B cell (primary cell): ENCODE data around the gene WDR45. TPM values are rescaled to one million over a fixed set of nuclear protein-coding genes. Genes with fewer than 3 reads are reported as not detected.

Source experiments
- ATAC-seq: fragments of 200-7000 bp; cut with Tn5 transposase; one replicate; pipeline ENCODE4 v1.10.0; 2021; ENCODE audit warnings: low read depth, mild to moderate bottlenecking, moderate number of reproducible peaks, moderate library complexity
- CTCF ChIA-PET: fragments of 350-600 bp; sonication (Branson Sonifier 250); formaldehyde crosslinking; loops from one replicate; lab custom pipeline; 2021; ENCODE audit warnings: antibody characterized with exemption, inconsistent platforms; lab: Charles Lee
- POLR2A ChIA-PET: fragments of 350-600 bp; sonication (Branson Sonifier 250); formaldehyde crosslinking; loops from one replicate; lab custom pipeline; 2021; ENCODE audit warnings: antibody characterized with exemption; lab: Charles Lee
- DNase-seq: peaks from one replicate; pipeline ENCODE4 v3.0.0; 2013
- H2AFZ ChIP-seq: 2 replicates; pipeline ENCODE4 v1.6.1; 2012; ENCODE audit warnings: mild to moderate bottlenecking, low read depth, low read length; ENCODE audit not compliant: insufficient read depth, poor library complexity, severe bottlenecking
- H3K27ac ChIP-seq, 2 donors: 1 replicate in 1 of 2; 2 replicates in 1 of 2; pipeline ENCODE4 v1.5.1; 2012 to 2013; ENCODE audit warnings: low read length in 2 of 2, mild to moderate bottlenecking in 2 of 2, moderate library complexity in 1 of 2
- H3K27me3 ChIP-seq, 4 experiments: fragments of 200-600 bp in 1 of 4; sonication (generic) in 1 of 4; replicated peaks in 1 of 4; 1 replicate in 2 of 4; 2 replicates in 2 of 4; pipeline versions ENCODE4 v1.6.1 to v1.7.0; 2013 to 2016; ENCODE audit warnings: low read length in 3 of 4, mild to moderate bottlenecking in 2 of 4, mixed read lengths in 1 of 4, moderate library complexity in 1 of 4; ENCODE audit not compliant: insufficient read depth in 4 of 4, control insufficient read depth in 3 of 4; ENCODE audit errors: control extremely low read depth in 1 of 4
- H3K36me3 ChIP-seq, 2 experiments: replicated peaks in 1 of 2; 1 replicate in 1 of 2; 2 replicates in 1 of 2; pipeline versions ENCODE4 v1.6.1 to v1.7.1; 2013; ENCODE audit warnings: low read length in 1 of 2; ENCODE audit not compliant: insufficient read depth in 2 of 2, control insufficient read depth in 1 of 2; ENCODE audit errors: control extremely low read depth in 1 of 2, extremely low read depth in 1 of 2
- H3K4me1 ChIP-seq, 2 donors: fragments of 200-600 bp in 1 of 2; sonication (generic) in 1 of 2; 1 replicate in 1 of 2; 2 replicates in 1 of 2; pipeline versions ENCODE4 v1.5.1 to v1.6.1; 2013 to 2017; ENCODE audit warnings: low read length in 2 of 2; ENCODE audit not compliant: control insufficient read depth in 2 of 2, insufficient read depth in 2 of 2
- H3K4me2 ChIP-seq: replicated peaks from 2 replicates; pipeline ENCODE3; 2012; ENCODE audit warnings: mild to moderate bottlenecking, low read depth, low read length; ENCODE audit not compliant: poor library complexity, severe bottlenecking
- H3K4me3 ChIP-seq, 5 experiments: fragments of 200-600 bp in 1 of 5; sonication (generic) in 1 of 5; 1 replicate in 3 of 5; 2 replicates in 2 of 5; pipeline versions ENCODE4 v1.5.1 to v1.7.0; 2011 to 2016; ENCODE audit warnings: low read length in 4 of 5, mild to moderate bottlenecking in 4 of 5, low read depth in 2 of 5, control low read depth in 1 of 5, moderate library complexity in 1 of 5; ENCODE audit not compliant: insufficient read depth in 1 of 5; ENCODE audit errors: control extremely low read depth in 1 of 5, extremely low read depth in 1 of 5
- H3K79me2 ChIP-seq: fragments of 200-600 bp; sonication (generic); one replicate; pipeline ENCODE4 v1.6.0; 2016; ENCODE audit warnings: low read length; ENCODE audit not compliant: control insufficient read depth, insufficient read depth
- H3K9ac ChIP-seq: fragments of 200-600 bp; sonication (generic); 2 replicates; pipeline ENCODE4 v1.6.1; 2017; ENCODE audit warnings: mild to moderate bottlenecking, low read length, moderate library complexity
- H3K9me3 ChIP-seq, 3 donors: one replicate each; pipeline versions ENCODE4 v1.6.1 to v1.7.1; 2013; ENCODE audit warnings: low read length in 2 of 3; ENCODE audit not compliant: control insufficient read depth in 2 of 3, insufficient read depth in 1 of 3; ENCODE audit errors: control extremely low read depth in 1 of 3
- H4K20me1 ChIP-seq: 2 replicates; pipeline ENCODE4 v1.6.0; 2012; ENCODE audit warnings: mild to moderate bottlenecking, low read length; ENCODE audit not compliant: insufficient read depth, control insufficient read depth, poor library complexity, severe bottlenecking
- H3K27ac Mint-ChIP-seq: one replicate; pipeline ENCODE4 v1.8.0; 2021; ENCODE audit warnings: mixed read lengths
- H3K27me3 Mint-ChIP-seq: one replicate; pipeline ENCODE4 v1.8.0; 2021; ENCODE audit warnings: mixed read lengths
- H3K4me1 Mint-ChIP-seq: one replicate; pipeline ENCODE4 v1.8.0; 2021; ENCODE audit warnings: mixed read lengths
- H3K4me3 Mint-ChIP-seq: one replicate; pipeline ENCODE4 v1.8.0; 2021; ENCODE audit warnings: mixed read lengths
- H3K9me3 Mint-ChIP-seq: one replicate; pipeline ENCODE4 v1.8.0; 2022; ENCODE audit warnings: mixed read lengths; ENCODE audit not compliant: insufficient read depth
- CTCF ChIP-seq: fragments of 200-600 bp; IDR thresholded peaks from one replicate; pipeline ENCODE4 v1.8.0; 2022; ENCODE audit warnings: antibody characterized with exemption, mild to moderate bottlenecking
- EZH2 ChIP-seq: IDR thresholded peaks from 2 replicates; pipeline ENCODE4 v1.6.1; 2012; ENCODE audit warnings: borderline replicate concordance, low read depth, mild to moderate bottlenecking, moderate library complexity, low read length; ENCODE audit not compliant: insufficient read depth, poor library complexity, severe bottlenecking
- WGBS: methylation state at CpG from one replicate; pipeline ENCODE4 v1.1.5; 2013; ENCODE audit warnings: missing lambda C conversion rate; ENCODE audit not compliant: insufficient coverage; 5-methylcytosine and 5-hydroxymethylcytosine counted together
- intact Hi-C: fragments of 100-400 bp; cut with micrococcal nuclease; formaldehyde crosslinking; loops from one replicate; pipeline ENCODE4 v1.10.0; 2022
- polyA plus RNA-seq: library from polyadenylated mRNA; depleted of rRNA; stranded (reverse); fragments of >200 nt; gene quantifications from 2 replicates; pipeline ENCODE4 v1.2.3, GENCODE V29; 2012
- total RNA-seq, 2 donors: library from RNA; stranded (reverse); fragments of 120-200 nt in 1 of 2; gene quantifications; 1 replicate in 1 of 2; 2 replicates in 1 of 2; pipeline versions ENCODE4 v1.2.3 to v1.2.4, GENCODE V29; 2013 to 2022

WDR45 gene
- total and polyA plus RNA-seq, 2 donors (not counting 1 experiment from before 2014, with no cell fraction given): 100 to 153 TPM

GRCh38 chrX:49040376-49040955 is 39.2 kb downstream of the WDR45 start:
- no peak for TF ChIP-seq EZH2
- TF ChIP-seq CTCF: no peak
- Histone ChIP-seq H3K4me2 (no peak overlapping the region), H3K27me3 (no peaks in the 10 kb centered on the region), H3K9ac (no peak overlapping the region), H3K9me3 (no peaks in the 10 kb centered on the region), H3K79me2 (peaks cover 8% of the 10 kb centered on the region), H3K4me1 (peaks cover 12 to 25% of the 10 kb centered on the region in 2 donors), H3K36me3 (peaks cover 0 to 17% of the 10 kb centered on the region in 2 experiments), H3K27ac (no peak overlapping the region), H2AFZ (no peak overlapping the region), H3K4me3 (no peak overlapping the region), H4K20me1 (no peaks in the 10 kb centered on the region)
- intact Hi-C loops: loop anchor here (5.0 to 10.0 kb wide), 2 partner anchors 238 to 1386 kb away; partner anchors contain the start of genes ELK1, HDAC6 and UXT
- WGBS: no CpG with 5 or more reads among the region's 7 CpGs
- POLR2A ChIA-PET: interaction anchor here (0.7 kb wide), 1 partner anchor 17 kb away, joined by 4 read pairs; no protein-coding TSS in a partner anchor
- Mint-ChIP-seq H3K27me3 (no peaks in the 10 kb centered on the region), H3K27ac (peak overlapping the region; percentile 41), H3K4me1 (peaks cover 28% of the 10 kb centered on the region), H3K9me3 (no peaks in the 10 kb centered on the region), H3K4me3 (no peak overlapping the region)
- ATAC-seq (no peak), DNase-seq (no peak)
- CTCF ChIA-PET: interaction anchor here (0.7 kb wide), 1 partner anchor 154 kb away, joined by 3 read pairs; no protein-coding TSS in a partner anchor

DNA sequence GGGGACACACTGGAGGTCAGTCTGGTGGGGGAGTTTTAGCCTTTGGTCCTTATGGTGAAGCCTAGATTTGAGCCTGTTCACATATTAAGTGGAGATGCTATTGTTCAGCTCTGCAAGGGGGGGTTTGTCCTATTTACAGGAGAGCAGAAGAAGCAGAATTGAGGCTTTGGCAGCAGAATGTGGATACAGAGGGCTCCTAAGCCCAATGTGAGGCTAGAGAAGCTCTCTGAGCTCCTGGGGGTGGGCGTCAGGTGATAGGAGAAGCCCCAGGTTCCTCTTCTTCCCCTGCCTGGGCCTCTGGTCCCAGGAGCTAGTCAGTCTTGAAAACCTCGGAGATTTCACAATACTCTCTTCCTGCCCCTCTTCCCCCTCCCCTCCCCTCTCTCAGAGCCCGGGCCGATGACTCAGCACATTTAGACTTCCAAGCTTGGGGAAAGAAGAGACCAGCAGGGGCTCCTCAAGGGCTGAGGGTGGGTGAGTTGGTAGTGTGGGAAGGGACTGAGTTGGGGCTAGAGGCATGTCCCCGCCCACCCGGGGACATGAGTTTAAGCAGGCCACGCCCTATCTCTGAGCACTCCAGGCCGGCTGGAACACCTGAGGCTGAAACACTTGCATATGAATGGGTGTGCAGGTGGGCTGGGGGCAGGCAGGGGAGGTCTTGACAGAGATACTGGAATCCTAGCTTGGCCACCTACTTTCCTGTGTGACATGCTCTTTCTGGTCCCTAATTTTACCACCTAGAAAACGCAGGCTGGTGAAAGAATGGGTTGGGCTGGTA is 39.9 kb downstream of the WDR45 start:
- CTCF ChIA-PET: no interaction called here
- H3K27ac ChIP-seq: no peak overlapping the region
- H3K4me2 ChIP-seq: peak overlapping the region; percentile 15
- intact Hi-C loops: loop anchor here (5.0 to 10.0 kb wide), 2 partner anchors 237 to 1385 kb away; partner anchors contain the start of genes ELK1, HDAC6 and UXT
- peak overlapping the region; percentile 56 for H3K27ac Mint-ChIP-seq
- H3K27me3 ChIP-seq: no peaks in the 10 kb centered on the region
- H3K4me1 Mint-ChIP-seq: peaks cover 28% of the 10 kb centered on the region
- H3K4me3 Mint-ChIP-seq: no peak overlapping the region
- DNase-seq (peak; percentile 27), ATAC-seq (no peak)
- no peaks in the 10 kb centered on the region for H3K9me3 ChIP-seq
- peaks cover 8% of the 10 kb centered on the region for H3K79me2 ChIP-seq
- H3K4me3 ChIP-seq: no peak overlapping the region
- POLR2A ChIA-PET: no interaction called here
- H4K20me1 ChIP-seq: no peaks in the 10 kb centered on the region
- peaks cover 0 to 17% of the 10 kb centered on the region in 2 experiments for H3K36me3 ChIP-seq
- peaks cover 12 to 25% of the 10 kb centered on the region in 2 donors for H3K4me1 ChIP-seq
- no peak overlapping the region for H2AFZ ChIP-seq
- no peaks in the 10 kb centered on the region for H3K9me3 Mint-ChIP-seq
- no peak overlapping the region for H3K9ac ChIP-seq
- H3K27me3 Mint-ChIP-seq: no peaks in the 10 kb centered on the region
- no peak for TF ChIP-seq CTCF
- TF ChIP-seq EZH2: no peak
- no CpG with 5 or more reads among the region's 9 CpGs for WGBS
